Esophagus squamous epithelium (tissue), 5 donors: ENCODE measurements around the gene DPM1. TPM values are rescaled to one million over a fixed set of nuclear protein-coding genes. Genes with fewer than 3 reads are reported as not detected.

Experiments
- DNase-seq: peaks from one replicate; lab custom pipeline; 2025; lab: John Stamatoyannopoulos, UW
- H3K27ac ChIP-seq, 4 donors: fragments of 200-600 bp; sonication (generic); one replicate each; pipeline ENCODE4 v1.5.1; 2016 to 2019; ENCODE audit warnings: mild to moderate bottlenecking in 1 of 4
- H3K27me3 ChIP-seq, 4 donors: fragments of 200-600 bp; sonication (generic); 1 replicate in 3 of 4; 2 replicates in 1 of 4; pipeline versions ENCODE4 v1.5.1 to v1.6.0; 2017 to 2021; ENCODE audit warnings: antibody characterized with exemption in 1 of 4
- H3K36me3 ChIP-seq, 3 donors: fragments of 200-600 bp; sonication (generic); one replicate each; pipeline ENCODE4 v1.5.1; 2016 to 2019
- H3K4me1 ChIP-seq, 3 donors: fragments of 200-600 bp; sonication (generic); one replicate each; pipeline ENCODE4 v1.5.1; 2017 to 2019
- H3K4me3 ChIP-seq, 4 donors: fragments of 200-600 bp; sonication (generic); 1 replicate in 3 of 4; 2 replicates in 1 of 4; pipeline ENCODE4 v1.5.1; 2016 to 2019; ENCODE audit warnings: mild to moderate bottlenecking in 2 of 4, moderate library complexity in 1 of 4
- H3K9me3 ChIP-seq, 3 donors: fragments of 200-600 bp; sonication (generic); one replicate each; pipeline ENCODE4 v1.5.1; 2016 to 2019
- POLR2A ChIP-seq, 4 donors: fragments of 450-650 bp; IDR thresholded peaks; one replicate each; pipeline ENCODE4 v1.6.1; 2017; ENCODE audit warnings: antibody characterized with exemption in 4 of 4, mild to moderate bottlenecking in 4 of 4, moderate library complexity in 3 of 4
- WGBS, 2 donors: methylation state at CpG; one replicate each; pipeline ENCODE4 v1.1.5; 2018; 5-methylcytosine and 5-hydroxymethylcytosine counted together
- intact Hi-C: fragments of 100-400 bp; cut with DNase I; formaldehyde crosslinking; loops from one replicate; pipeline ENCODE4 v1.15.0; 2022
- total RNA-seq, 4 donors: library from RNA; depleted of rRNA; stranded (reverse); fragments of >200 nt; gene quantifications; one replicate each; pipeline ENCODE4 v1.1.0, GENCODE V29; 2016
- TF ChIP-seq, protein P1 (sequence below), 6 experiments: fragments of 450-650 bp in 4 of 6; fragments of 200-600 bp in 2 of 6; sonication (generic) in 2 of 6; IDR thresholded peaks; one replicate each; pipeline ENCODE4 v1.5.1; 2016 to 2019; ENCODE audit warnings: antibody characterized with exemption in 6 of 6, mild to moderate bottlenecking in 4 of 6, moderate library complexity in 4 of 6
- donor health status: DM: yes; HTN: yes; CAD: no.

DPM1 gene
- total RNA-seq, 4 donors from 2014 or later = 28.7 to 62.0 (median 57.0) TPM

DNA sequence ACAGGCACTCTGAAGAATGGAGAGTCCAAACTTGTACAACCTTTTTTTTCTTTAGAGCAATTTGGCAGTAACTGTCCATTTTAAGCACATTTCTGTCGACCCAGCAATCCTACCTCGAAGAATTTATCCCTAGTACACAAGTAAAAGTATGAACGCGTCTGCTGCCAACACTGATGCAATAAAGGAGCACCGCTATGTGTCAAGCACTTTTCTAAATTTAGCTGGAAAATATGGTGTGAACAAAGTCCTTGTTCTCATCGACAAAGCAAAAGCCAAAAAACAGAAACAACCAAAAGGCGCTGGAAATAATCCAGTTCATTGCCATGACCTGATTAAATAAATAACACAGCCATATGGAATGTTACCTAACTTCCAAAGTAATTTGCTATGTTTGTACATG, 1.1 kb downstream of the DPM1 start:
- peak overlapping the region; percentile 70 to 97 (median 89) for H3K4me3 ChIP-seq
- no peaks in the 10 kb centered on the region for H3K27me3 ChIP-seq

DNA sequence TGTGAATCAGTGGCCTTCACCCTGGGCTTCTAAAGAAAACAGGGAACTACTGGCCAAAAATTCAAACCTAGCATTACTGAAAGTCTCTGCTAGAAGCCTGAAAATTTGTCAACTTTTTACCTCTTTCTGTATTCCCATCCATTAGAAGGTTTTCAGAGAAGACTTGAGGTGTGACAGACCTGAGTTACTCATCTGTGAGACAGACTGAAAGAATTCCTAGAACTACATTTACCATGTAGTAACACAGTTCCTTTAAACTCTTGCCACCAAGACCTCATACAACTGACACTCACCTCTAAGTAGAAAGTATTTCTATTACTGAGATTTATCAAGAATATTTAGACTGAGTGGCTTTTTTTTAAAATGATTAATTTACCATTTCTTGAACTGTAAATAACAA, 4.5 kb downstream of the DPM1 start:
- intact Hi-C loops = no loop called here
- no peak for DNase-seq
- peaks cover 8 to 34% (median 13%) of the 10 kb centered on the region in 3 donors for H3K4me1 ChIP-seq
- no peak for TF ChIP-seq POLR2A (IDR thresholded peaks at IDR 0.05)
- TF ChIP-seq, protein P1, sequence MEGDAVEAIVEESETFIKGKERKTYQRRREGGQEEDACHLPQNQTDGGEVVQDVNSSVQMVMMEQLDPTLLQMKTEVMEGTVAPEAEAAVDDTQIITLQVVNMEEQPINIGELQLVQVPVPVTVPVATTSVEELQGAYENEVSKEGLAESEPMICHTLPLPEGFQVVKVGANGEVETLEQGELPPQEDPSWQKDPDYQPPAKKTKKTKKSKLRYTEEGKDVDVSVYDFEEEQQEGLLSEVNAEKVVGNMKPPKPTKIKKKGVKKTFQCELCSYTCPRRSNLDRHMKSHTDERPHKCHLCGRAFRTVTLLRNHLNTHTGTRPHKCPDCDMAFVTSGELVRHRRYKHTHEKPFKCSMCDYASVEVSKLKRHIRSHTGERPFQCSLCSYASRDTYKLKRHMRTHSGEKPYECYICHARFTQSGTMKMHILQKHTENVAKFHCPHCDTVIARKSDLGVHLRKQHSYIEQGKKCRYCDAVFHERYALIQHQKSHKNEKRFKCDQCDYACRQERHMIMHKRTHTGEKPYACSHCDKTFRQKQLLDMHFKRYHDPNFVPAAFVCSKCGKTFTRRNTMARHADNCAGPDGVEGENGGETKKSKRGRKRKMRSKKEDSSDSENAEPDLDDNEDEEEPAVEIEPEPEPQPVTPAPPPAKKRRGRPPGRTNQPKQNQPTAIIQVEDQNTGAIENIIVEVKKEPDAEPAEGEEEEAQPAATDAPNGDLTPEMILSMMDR (IDR thresholded peaks at IDR 0.05) = no peak
- H3K4me3 ChIP-seq = no peak overlapping the region
- no peak overlapping the region for H3K27ac ChIP-seq
- no peaks in the 10 kb centered on the region for H3K9me3 ChIP-seq
- peaks cover 0 to 68% (median 13%) of the 10 kb centered on the region in 3 donors for H3K36me3 ChIP-seq
- no peaks in the 10 kb centered on the region for H3K27me3 ChIP-seq

More for the DNA sequence above, 1.1 kb downstream of the DPM1 start:
- peaks cover 19 to 63% (median 31%) of the 10 kb centered on the region in 3 donors for H3K4me1 ChIP-seq
- WGBS, 2 donors = 9 to 13% methylated on average over 7 of the region's 7 CpGs
- DNase-seq = no peak
- peak overlapping the region in 2 of 4 donors; percentile 92 to 93 for H3K27ac ChIP-seq
- TF ChIP-seq, protein P1 (IDR thresholded peaks at IDR 0.05) = no peak
- TF ChIP-seq POLR2A (IDR thresholded peaks at IDR 0.05) = no peak
- intact Hi-C loops = no loop called here
- H3K9me3 ChIP-seq = no peaks in the 10 kb centered on the region
- peaks cover 0 to 51% (median 3%) of the 10 kb centered on the region in 3 donors for H3K36me3 ChIP-seq

DNA sequence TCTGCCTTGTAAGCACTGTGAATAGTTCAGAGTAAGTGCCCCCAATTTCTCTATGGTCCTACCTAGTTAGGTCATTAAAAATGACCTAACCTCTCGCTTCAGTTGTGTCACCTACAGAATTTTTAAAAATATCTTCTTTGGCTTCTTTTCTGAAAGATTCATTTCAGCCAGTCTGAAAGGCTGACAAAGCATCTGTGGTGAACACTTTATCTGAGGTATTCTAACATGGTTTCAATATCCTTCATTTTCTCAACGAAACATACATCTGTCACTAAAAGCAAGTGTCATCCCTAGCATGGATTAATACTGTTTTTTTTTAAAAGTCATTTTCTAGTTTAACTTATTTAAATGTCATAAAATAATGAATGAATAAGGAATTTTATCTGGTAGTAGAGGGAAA, 5.1 kb downstream of the DPM1 start:
- WGBS, 2 donors = 88 to 89% methylated on average over 2 of the region's 2 CpGs
- H3K4me3 ChIP-seq = no peak overlapping the region
- no peaks in the 10 kb centered on the region for H3K27me3 ChIP-seq
- H3K27ac ChIP-seq = no peak overlapping the region
- H3K36me3 ChIP-seq = peaks cover 0 to 75% (median 14%) of the 10 kb centered on the region in 3 donors
- H3K9me3 ChIP-seq = no peaks in the 10 kb centered on the region
- no peak for DNase-seq
- intact Hi-C loops = no loop called here
- TF ChIP-seq POLR2A (IDR thresholded peaks at IDR 0.05) = no peak
- TF ChIP-seq, protein P1 (IDR thresholded peaks at IDR 0.05) = no peak
- peaks cover 8 to 34% (median 13%) of the 10 kb centered on the region in 3 donors for H3K4me1 ChIP-seq

DNA sequence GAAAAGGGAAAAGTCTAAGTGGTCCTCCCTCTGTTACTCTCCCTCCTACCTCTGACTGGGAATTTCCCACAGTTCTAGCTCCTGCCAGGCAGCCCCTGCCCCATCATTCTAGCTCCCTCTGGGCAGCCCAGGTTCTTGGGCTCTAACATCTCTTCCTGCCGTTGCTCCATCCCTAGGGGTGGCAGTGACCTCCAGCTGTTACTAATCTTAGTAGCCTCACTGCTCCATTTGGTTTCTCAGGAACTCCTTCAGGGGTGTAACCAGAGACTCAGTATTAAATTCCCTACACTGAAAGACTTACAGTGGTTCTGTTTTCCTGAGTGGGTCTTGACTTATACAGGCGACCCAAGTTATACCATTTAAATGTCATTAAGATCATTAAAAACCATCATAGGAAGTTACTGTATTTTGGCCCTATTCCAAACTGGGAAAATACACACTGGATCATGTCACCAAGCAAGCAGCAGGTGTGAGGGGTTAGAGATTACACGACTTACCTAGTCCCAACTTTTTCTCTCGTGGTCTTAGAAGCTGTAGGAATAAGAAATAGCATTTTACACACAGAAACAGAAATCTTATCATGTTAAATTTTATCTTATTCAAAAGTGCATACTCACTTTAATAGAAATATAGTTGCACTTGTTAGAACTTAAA, 10.1 kb downstream of the DPM1 start:
- Histone ChIP-seq H3K27ac (no peak overlapping the region), H3K27me3 (no peaks in the 10 kb centered on the region), H3K36me3 (peaks cover 15 to 100% (median 32%) of the 10 kb centered on the region in 3 donors), H3K4me1 (no peaks in the 10 kb centered on the region), H3K9me3 (no peaks in the 10 kb centered on the region), H3K4me3 (no peak overlapping the region)
- WGBS, 2 donors = 86 to 87% methylated on average over 4 of the region's 4 CpGs
- intact Hi-C loops = no loop called here
- no peak for TF ChIP-seq POLR2A (IDR thresholded peaks at IDR 0.05)
- TF ChIP-seq, protein P1 (IDR thresholded peaks at IDR 0.05) = no peak
- DNase-seq = no peak

DNA sequence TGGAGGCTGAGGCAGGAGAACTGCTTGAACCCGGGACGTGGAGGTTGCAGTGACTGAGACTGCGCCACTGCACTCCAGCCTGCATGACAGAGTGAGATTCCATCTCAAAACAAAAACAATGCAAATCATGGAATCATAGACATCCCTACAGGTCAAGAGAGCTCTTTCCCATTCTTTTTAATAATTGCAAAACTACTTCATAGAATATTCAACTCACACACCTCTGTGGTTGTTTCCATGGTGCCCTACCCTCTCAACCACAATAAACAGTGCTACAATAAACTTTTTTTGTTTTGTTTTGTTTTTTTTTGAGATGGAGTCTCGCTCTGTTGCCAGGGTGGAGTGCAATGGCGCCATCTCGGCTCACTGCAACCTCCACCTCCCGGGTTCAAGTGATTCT, 15.3 kb downstream of the DPM1 start:
- intact Hi-C loops = no loop called here
- 91 to 93% methylated on average over 7 of the region's 7 CpGs for WGBS, 2 donors
- Histone ChIP-seq H3K27ac (no peak overlapping the region), H3K4me3 (no peak overlapping the region), H3K4me1 (no peaks in the 10 kb centered on the region), H3K27me3 (no peaks in the 10 kb centered on the region), H3K36me3 (peaks cover 18 to 100% (median 39%) of the 10 kb centered on the region in 3 donors), H3K9me3 (no peaks in the 10 kb centered on the region)
- no peak for DNase-seq
- TF ChIP-seq POLR2A (IDR thresholded peaks at IDR 0.05) = no peak
- TF ChIP-seq, protein P1 (IDR thresholded peaks at IDR 0.05) = no peak
